Adrenal gland (tissue), 5 donors: Measurements from ENCODE around the gene CREBBP.

ENCODE experiments used
- CTCF ChIP-seq, 6 experiments: fragments of 450-650 bp in 4 of 6; fragments of 200-600 bp in 2 of 6; sonication (generic) in 1 of 6; IDR thresholded peaks; 1 replicate in 5 of 6; 2 replicates in 1 of 6; pipeline versions ENCODE4 v1.5.1 to v1.8.0; 2016 to 2021; ENCODE audit warnings: antibody characterized with exemption in 6 of 6, mild to moderate bottlenecking in 2 of 6, moderate library complexity in 1 of 6
- POLR2A ChIP-seq, 2 donors: fragments of 450-650 bp; IDR thresholded peaks; one replicate each; pipeline ENCODE4 v1.6.1; 2017; ENCODE audit warnings: antibody characterized with exemption in 2 of 2, mild to moderate bottlenecking in 2 of 2, moderate library complexity in 1 of 2
- donor health status: DM: no; HTN: no; CAD: no.

DNA sequence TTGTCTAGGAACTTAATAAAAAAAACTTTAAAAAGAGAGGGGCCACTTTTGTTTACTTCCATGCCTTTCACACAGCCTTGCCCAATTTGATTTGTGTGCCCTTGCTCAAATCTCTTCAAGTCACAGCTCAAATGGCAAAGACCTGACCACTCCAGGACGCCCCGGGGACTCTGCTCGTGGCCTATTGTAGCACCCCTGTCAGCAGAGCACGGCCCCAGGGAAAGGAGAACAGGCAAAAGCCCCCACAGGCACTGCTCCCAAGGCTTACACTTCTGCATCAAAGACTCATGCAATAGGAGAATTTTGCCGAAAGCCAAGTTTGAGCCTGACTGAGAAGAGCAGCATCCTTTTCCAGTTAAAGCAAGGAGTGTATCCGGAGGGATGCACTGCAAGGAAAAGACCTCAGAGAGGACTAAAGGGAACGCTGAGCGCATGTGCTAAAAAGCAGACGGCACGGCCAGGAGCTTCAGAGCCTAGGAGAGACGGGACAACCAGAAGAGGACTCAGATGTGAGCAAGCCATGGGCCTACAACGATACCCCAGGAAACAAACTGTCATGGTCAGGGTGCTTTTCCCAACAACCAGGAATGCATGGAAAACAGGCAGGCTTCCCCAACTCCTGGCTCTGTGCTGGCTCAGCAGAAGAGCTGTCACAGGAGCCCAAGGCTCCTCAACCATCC is 8.2 kb downstream of the CREBBP start:
- TF ChIP-seq POLR2A (IDR thresholded peaks at IDR 0.05) (no peak), CTCF (IDR thresholded peaks at IDR 0.05) (no peak)
